ENCODE data around the gene EBP. TPM values are rescaled to one million over a fixed set of nuclear protein-coding genes. Genes with fewer than 3 reads are reported as not detected.

The EBP gene
- polyA plus RNA-seq, 1 donor (not counting 4 experiments of a cell fraction or from before 2014, with no cell fraction given), result 194 TPM

DNA sequence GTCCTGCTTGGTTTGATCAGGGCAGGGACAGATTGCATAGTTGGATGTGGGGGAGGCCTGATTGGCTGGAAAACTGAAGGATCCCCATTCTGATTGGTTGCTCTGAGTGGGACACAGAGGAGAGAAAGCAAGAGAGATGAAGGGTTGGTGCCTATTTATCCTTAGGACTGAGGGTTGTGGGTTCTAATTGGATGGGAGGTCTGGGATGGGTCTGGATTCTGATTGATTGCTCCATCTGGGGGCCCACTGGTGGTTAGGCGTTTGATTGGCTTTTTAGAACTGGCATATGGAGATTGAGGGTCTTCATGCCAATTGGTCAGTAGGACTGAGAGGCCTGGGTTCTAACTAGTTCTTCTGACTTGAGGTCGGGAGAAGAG lies 644 bp upstream of the EBP start:
- peak overlapping the region; percentile 56 for H2AFZ ChIP-seq (ENCODE audit: control insufficient read depth, low read length)
- H3K9me1 ChIP-seq (ENCODE audit: control insufficient read depth, extremely low read depth, insufficient read depth, low read length), result no peaks in the 10 kb centered on the region
- H3K4me3 ChIP-seq (ENCODE audit: control insufficient read depth in 2 of 3, extremely low read depth in 1 of 3, insufficient read depth in 2 of 3, low read depth in 1 of 3, low read length in 3 of 3), result peak overlapping the region in 2 of 3 experiments; percentile 15 to 69
- DNase-seq (ENCODE audit: low read depth, low spot score) (no peak), FAIRE-seq (no peak)
- dilution Hi-C loops (cut with MboI; ENCODE audit: extremely low pct_ligation_motif_present, low sequenced_read_pairs), result no loop called here
- H3K27ac ChIP-seq (ENCODE audit: control insufficient read depth, insufficient read depth, low read length), result peak overlapping the region; percentile 41
- peaks cover 23% of the 10 kb centered on the region for H3K79me2 ChIP-seq (ENCODE audit: control insufficient read depth, insufficient read depth, low read length)
- no peaks in the 10 kb centered on the region for H4K20me1 ChIP-seq (ENCODE audit: control insufficient read depth, extremely low read depth, insufficient read depth, low read length)
- peak overlapping the region; percentile 14 for H3K9ac ChIP-seq (ENCODE audit: control insufficient read depth, extremely low read depth, insufficient read depth, low read length)
- H3K4me1 ChIP-seq (ENCODE audit: control insufficient read depth, extremely low read depth, insufficient read depth, low read length), result peaks cover 3% of the 10 kb centered on the region
- peaks cover 5 to 9% of the 10 kb centered on the region in 2 experiments for H3K36me3 ChIP-seq (ENCODE audit: control insufficient read depth in 2 of 2, extremely low read depth in 1 of 2, insufficient read depth in 2 of 2, low read length in 2 of 2)
- peaks cover 2% of the 10 kb centered on the region for H3K9me3 ChIP-seq (ENCODE audit: control insufficient read depth, low read depth, low read length)
- H3K4me2 ChIP-seq (ENCODE audit: control insufficient read depth, extremely low read depth, insufficient read depth, low read depth, low read length), result peak overlapping the region; percentile 63
- H3K27me3 ChIP-seq (ENCODE audit: control insufficient read depth, extremely low read depth, insufficient read depth, low read length), result no peaks in the 10 kb centered on the region
- no peak for TF ChIP-seq CTCF (optimal IDR thresholded peaks at IDR 0.05 in 1 of 3, IDR thresholded peaks at IDR 0.05 in 1 of 3, conservative IDR thresholded peaks at IDR 0.05 in 1 of 3; ENCODE audit: extremely low read depth in 1 of 3, insufficient read depth in 2 of 3, low read length in 3 of 3)
- no peak for TF ChIP-seq EZH2 (IDR thresholded peaks at IDR 0.05; ENCODE audit: low read length)

DNA sequence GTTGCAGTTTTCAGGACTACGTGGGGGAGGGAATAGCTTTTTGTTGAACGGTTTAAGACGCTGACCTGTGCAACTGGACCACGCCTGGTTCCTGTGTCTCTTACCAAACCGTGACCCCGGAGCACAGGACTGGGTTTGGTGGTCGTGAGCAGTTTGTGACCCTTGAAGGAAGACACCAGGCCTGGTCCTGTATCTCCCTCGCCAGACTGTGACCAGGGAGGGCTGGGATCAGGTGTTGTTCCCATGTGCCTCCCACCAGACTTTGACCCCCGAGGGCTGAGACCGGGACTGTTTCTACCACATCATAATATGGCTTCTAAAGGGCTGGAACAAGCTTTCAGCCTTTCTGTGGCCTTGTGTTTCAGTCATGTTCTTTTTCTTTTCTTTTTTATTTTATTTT lies 683 bp downstream of the EBP start:
- Histone ChIP-seq H3K79me2 (ENCODE audit: control insufficient read depth, insufficient read depth, low read length) (peaks cover 23% of the 10 kb centered on the region), H2AFZ (ENCODE audit: control insufficient read depth, low read length) (no peak overlapping the region), H3K9me3 (ENCODE audit: control insufficient read depth, low read depth, low read length) (peaks cover 2% of the 10 kb centered on the region), H4K20me1 (ENCODE audit: control insufficient read depth, extremely low read depth, insufficient read depth, low read length) (no peaks in the 10 kb centered on the region), H3K27me3 (ENCODE audit: control insufficient read depth, extremely low read depth, insufficient read depth, low read length) (no peaks in the 10 kb centered on the region), H3K36me3 (ENCODE audit: control insufficient read depth in 2 of 2, extremely low read depth in 1 of 2, insufficient read depth in 2 of 2, low read length in 2 of 2) (peaks cover 7 to 22% of the 10 kb centered on the region in 2 experiments), H3K4me2 (ENCODE audit: control insufficient read depth, extremely low read depth, insufficient read depth, low read depth, low read length) (peak overlapping the region; percentile 75), H3K9ac (ENCODE audit: control insufficient read depth, extremely low read depth, insufficient read depth, low read length) (peak overlapping the region; percentile 74), H3K9me1 (ENCODE audit: control insufficient read depth, extremely low read depth, insufficient read depth, low read length) (no peaks in the 10 kb centered on the region), H3K4me1 (ENCODE audit: control insufficient read depth, extremely low read depth, insufficient read depth, low read length) (peaks cover 3% of the 10 kb centered on the region), H3K27ac (ENCODE audit: control insufficient read depth, insufficient read depth, low read length) (peak overlapping the region; percentile 66), H3K4me3 (ENCODE audit: control insufficient read depth in 2 of 3, extremely low read depth in 1 of 3, insufficient read depth in 2 of 3, low read depth in 1 of 3, low read length in 3 of 3) (peak overlapping the region; percentile 50 to 69 (median 68))
- DNase-seq (ENCODE audit: low read depth, low spot score) (no peak), FAIRE-seq (no peak)
- dilution Hi-C loops (cut with MboI; ENCODE audit: extremely low pct_ligation_motif_present, low sequenced_read_pairs), result no loop called here
- TF ChIP-seq CTCF (optimal IDR thresholded peaks at IDR 0.05 in 1 of 3, IDR thresholded peaks at IDR 0.05 in 1 of 3, conservative IDR thresholded peaks at IDR 0.05 in 1 of 3; ENCODE audit: extremely low read depth in 1 of 3, insufficient read depth in 2 of 3, low read length in 3 of 3) (no peak), EZH2 (IDR thresholded peaks at IDR 0.05; ENCODE audit: low read length) (no peak)
